Measurements from ENCODE around the gene ELAVL1. TPM values are rescaled to one million over a fixed set of nuclear protein-coding genes. Genes with fewer than 3 reads are reported as not detected.

Gene ELAVL1
- total and polyA plus RNA-seq, 9 of the 15 experiments (the other 6 are each of a cell fraction or from before 2014, with no cell fraction given) = 4.3 to 172 (median 69.2) TPM

- no peaks in the 10 kb centered on the region for H3K9me3 ChIP-seq (replicated peaks; ENCODE audit: control insufficient read depth, insufficient read depth, low read depth, low read length)
- no peak overlapping the region for H3K4me2 ChIP-seq (ENCODE audit: insufficient read depth, low read length)
- H3K4me1 ChIP-seq (replicated peaks in 1 of 2; ENCODE audit: control insufficient read depth in 2 of 2, insufficient read depth in 2 of 2, low read length in 2 of 2) = peaks cover 9 to 70% of the 10 kb centered on the region in 2 experiments
- H3K9ac ChIP-seq (ENCODE audit: insufficient read depth in 1 of 2, low read depth in 2 of 2, low read length in 2 of 2) = no peak overlapping the region
- ATAC-seq (no peak), FAIRE-seq (no peak), DNase-seq (ENCODE audit: extremely low read depth in 1 of 4, low spot score in 3 of 4) (no peak)
- no peak overlapping the region for H2AFZ ChIP-seq (ENCODE audit: low read depth, low read length)
- H3K4me3 ChIP-seq = no peak overlapping the region
- BruUV-seq (replicated peaks) = no TSS peak
- peaks cover 6% of the 10 kb centered on the region; the same call in 1 of the 2 replicates for H4K20me1 ChIP-seq (replicated peaks; ENCODE audit: control insufficient read depth, insufficient read depth, low read length)
- intact Hi-C loops (cut with micrococcal nuclease) (no loop called here), in situ Hi-C loops (cut with MboI) (no loop called here)
- H3K27ac ChIP-seq (ENCODE audit: extremely low read depth, low read depth, low read length) = no peak overlapping the region
- WGBS (ENCODE audit: insufficient coverage, low coverage, missing lambda C conversion rate) = 92% methylated on average over 7 of the region's 12 CpGs
- TF ChIP-seq, protein P1, sequence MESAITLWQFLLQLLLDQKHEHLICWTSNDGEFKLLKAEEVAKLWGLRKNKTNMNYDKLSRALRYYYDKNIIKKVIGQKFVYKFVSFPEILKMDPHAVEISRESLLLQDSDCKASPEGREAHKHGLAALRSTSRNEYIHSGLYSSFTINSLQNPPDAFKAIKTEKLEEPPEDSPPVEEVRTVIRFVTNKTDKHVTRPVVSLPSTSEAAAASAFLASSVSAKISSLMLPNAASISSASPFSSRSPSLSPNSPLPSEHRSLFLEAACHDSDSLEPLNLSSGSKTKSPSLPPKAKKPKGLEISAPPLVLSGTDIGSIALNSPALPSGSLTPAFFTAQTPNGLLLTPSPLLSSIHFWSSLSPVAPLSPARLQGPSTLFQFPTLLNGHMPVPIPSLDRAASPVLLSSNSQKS (CRISPR knock-in tag; IDR thresholded peaks at IDR 0.05) = no peak
- peak; percentile 11; the same call in 1 of the 2 replicates for TF ChIP-seq POLR2G (IDR thresholded peaks at IDR 0.05; ENCODE audit: low read depth, low read length)
- CTCF ChIA-PET (ENCODE audit: low intra/inter-chr PET ratio) = no interaction called here
- H3K79me2 ChIP-seq (ENCODE audit: control insufficient read depth, insufficient read depth, low read length) = peaks cover 14% of the 10 kb centered on the region
- no peaks in the 10 kb centered on the region for H3K27me3 ChIP-seq (ENCODE audit: control insufficient read depth in 2 of 2, insufficient read depth in 2 of 2, low read length in 2 of 2)
- POLR2A ChIA-PET = interaction anchor here (0.5 kb wide), 1 partner anchor 44 kb away, joined by 3 read pairs; no protein-coding TSS in a partner anchor
- H3K9me1 ChIP-seq (ENCODE audit: control insufficient read depth, insufficient read depth, low read length) = no peaks in the 10 kb centered on the region
- peaks cover 16% of the 10 kb centered on the region; the same call in 1 of the 3 replicates for H3K36me3 ChIP-seq (ENCODE audit: control insufficient read depth, insufficient read depth, low read length)
Measured at GRCh38 chr19:7916955-7917266, 88.5 kb downstream of the ELAVL1 start.

DNA sequence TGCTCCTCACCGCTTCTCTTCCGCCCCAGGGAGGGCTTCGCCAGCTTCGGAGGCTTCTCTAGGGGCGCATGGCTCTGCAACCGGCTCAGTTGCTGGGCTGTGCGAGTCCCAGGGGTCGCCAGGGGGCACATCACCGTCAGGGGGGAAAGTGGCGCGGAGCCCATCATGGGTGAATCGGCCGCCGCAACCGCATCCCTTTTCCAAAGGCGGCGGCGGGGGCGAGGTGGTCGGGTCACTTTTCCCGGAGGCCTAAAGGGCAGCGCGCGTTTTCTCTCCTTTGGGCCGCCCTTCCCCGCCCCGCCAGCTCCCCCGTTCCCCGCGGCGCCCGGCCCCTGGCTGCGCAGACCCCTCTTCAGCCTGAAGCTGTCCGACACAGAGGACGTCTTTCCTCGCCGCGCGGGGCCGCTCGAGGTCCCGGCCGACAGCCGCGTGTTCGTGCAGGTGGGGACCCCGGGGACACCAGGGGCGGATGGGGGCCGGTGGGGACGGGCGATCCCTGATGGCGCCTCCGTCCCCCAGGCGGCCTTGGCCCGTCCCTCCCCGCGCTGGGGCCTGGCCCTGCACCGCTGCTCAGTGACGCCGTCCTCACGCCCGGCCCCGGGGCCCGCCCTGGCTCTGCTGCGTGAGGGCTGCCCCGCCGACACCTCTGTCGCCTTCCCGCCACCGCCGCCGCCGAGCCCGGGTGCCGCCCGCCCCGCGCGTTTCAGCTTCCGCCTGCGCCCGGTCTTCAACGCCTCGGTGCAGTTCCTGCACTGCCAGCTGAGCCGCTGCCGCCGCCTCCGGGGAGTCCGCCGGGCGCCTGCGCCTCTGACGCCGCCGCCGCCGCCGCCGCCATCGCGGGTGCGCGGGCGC lies 89.1 kb downstream of the ELAVL1 start:
- H3K79me2 ChIP-seq (ENCODE audit: control insufficient read depth, insufficient read depth, low read length) = peaks cover 14% of the 10 kb centered on the region
- H3K9me1 ChIP-seq (ENCODE audit: control insufficient read depth, insufficient read depth, low read length) = no peaks in the 10 kb centered on the region
- no peak overlapping the region for H3K9ac ChIP-seq (ENCODE audit: insufficient read depth in 1 of 2, low read depth in 2 of 2, low read length in 2 of 2)
- 84% methylated on average over 11 of the region's 104 CpGs for WGBS (ENCODE audit: insufficient coverage, low coverage, missing lambda C conversion rate)
- POLR2A ChIA-PET = interaction anchor here (0.6 to 1.7 kb wide), 2 partner anchors 13 to 88 kb away, joined by 3 to 5 read pairs; partner anchors contain the start of gene MAP2K7
- BruUV-seq (replicated peaks) = no TSS peak
- TF ChIP-seq POLR2G (IDR thresholded peaks at IDR 0.05; ENCODE audit: low read depth, low read length) = peak; percentile 57
- no peak for TF ChIP-seq KAT2B (IDR thresholded peaks at IDR 0.05; ENCODE audit: low read depth, low read length)
- TF ChIP-seq LARP7 (IDR thresholded peaks at IDR 0.05) = no peak
- TF ChIP-seq TCF7L2 (IDR thresholded peaks at IDR 0.05; ENCODE audit: low read depth, low read length) = no peak
- no peak for TF ChIP-seq NEUROD1 (IDR thresholded peaks at IDR 0.05; ENCODE audit: borderline replicate concordance, low read depth, low read length, partially characterized antibody)
- peak; percentile 79 for TF ChIP-seq ZBTB33 (CRISPR knock-in tag; IDR thresholded peaks at IDR 0.05)
- in situ Hi-C loops (cut with MboI) (no loop called here), intact Hi-C loops (cut with micrococcal nuclease) (no loop called here)
- H3K4me3 ChIP-seq = no peak overlapping the region
- no peak overlapping the region for H3K4me2 ChIP-seq (ENCODE audit: insufficient read depth, low read length)
- CTCF ChIA-PET (ENCODE audit: low intra/inter-chr PET ratio) = no interaction called here
- DNase-seq (ENCODE audit: extremely low read depth in 1 of 4, low spot score in 3 of 4) (no peak), FAIRE-seq (no peak), ATAC-seq (no peak)
- no peaks in the 10 kb centered on the region for H3K27me3 ChIP-seq (ENCODE audit: control insufficient read depth in 2 of 2, insufficient read depth in 2 of 2, low read length in 2 of 2)
- peaks cover 20% of the 10 kb centered on the region; the same call in 1 of the 3 replicates for H3K36me3 ChIP-seq (ENCODE audit: control insufficient read depth, insufficient read depth, low read length)
- H3K27ac ChIP-seq (ENCODE audit: extremely low read depth, low read depth, low read length) = no peak overlapping the region
- no peaks in the 10 kb centered on the region for H3K9me3 ChIP-seq (replicated peaks; ENCODE audit: control insufficient read depth, insufficient read depth, low read depth, low read length)
- H2AFZ ChIP-seq (ENCODE audit: low read depth, low read length) = no peak overlapping the region
- H4K20me1 ChIP-seq (replicated peaks; ENCODE audit: control insufficient read depth, insufficient read depth, low read length) = peaks cover 5% of the 10 kb centered on the region; the same call in 1 of the 2 replicates
- H3K4me1 ChIP-seq (replicated peaks in 1 of 2; ENCODE audit: control insufficient read depth in 2 of 2, insufficient read depth in 2 of 2, low read length in 2 of 2) = peaks cover 9 to 70% of the 10 kb centered on the region in 2 experiments
